HEK293T (cell line): ENCODE measurements around the gene ITGA1.

Experiments
- ARNT ChIP-seq: fragments of 450-650 bp; IDR thresholded peaks from 2 replicates; pipeline ENCODE4 v1.6.1; 2017; ENCODE audit warnings: mild to moderate bottlenecking
- BHLHE40 ChIP-seq: fragments of 450-650 bp; IDR thresholded peaks from 2 replicates; pipeline ENCODE4 v1.6.1; 2016; ENCODE audit warnings: mild to moderate bottlenecking, moderate library complexity, borderline replicate concordance
- CTBP1 ChIP-seq: fragments of 450-650 bp; IDR thresholded peaks from 2 replicates; pipeline ENCODE4 v1.6.1; 2016; ENCODE audit warnings: borderline replicate concordance
- ELF4 ChIP-seq: fragments of 450-650 bp; IDR thresholded peaks from 2 replicates; pipeline ENCODE4 v1.6.1; 2017; ENCODE audit warnings: antibody characterized with exemption
- FOXA1 ChIP-seq: fragments of 450-650 bp; IDR thresholded peaks from 2 replicates; pipeline ENCODE4 v1.6.1; 2016; ENCODE audit warnings: mild to moderate bottlenecking
- FOXK2 ChIP-seq: fragments of 450-650 bp; IDR thresholded peaks from 2 replicates; pipeline ENCODE4 v1.6.1; 2016; ENCODE audit warnings: mild to moderate bottlenecking
- FOXM1 ChIP-seq: fragments of 450-650 bp; IDR thresholded peaks from 2 replicates; pipeline ENCODE4 v1.6.1; 2017; ENCODE audit warnings: mild to moderate bottlenecking, borderline replicate concordance
- NFRKB ChIP-seq: fragments of 450-650 bp; IDR thresholded peaks from 2 replicates; pipeline ENCODE4 v1.6.1; 2016; ENCODE audit warnings: mild to moderate bottlenecking, moderate library complexity
- SP1 ChIP-seq: fragments of 450-650 bp; IDR thresholded peaks from 2 replicates; pipeline ENCODE4 v1.6.1; 2017
- SUZ12 ChIP-seq: fragments of 450-650 bp; IDR thresholded peaks from 2 replicates; pipeline ENCODE4 v1.6.1; 2016; ENCODE audit warnings: mild to moderate bottlenecking
- TARDBP ChIP-seq: fragments of 450-650 bp; IDR thresholded peaks from 2 replicates; pipeline ENCODE4 v1.6.1; 2016

- no peak for TF ChIP-seq FOXA1
- TF ChIP-seq CTBP1 = no peak
- no peak for TF ChIP-seq ARNT
- TF ChIP-seq TARDBP = no peak
- no peak for TF ChIP-seq NFRKB
- no peak for TF ChIP-seq SP1
- no peak for TF ChIP-seq SUZ12
- no peak for TF ChIP-seq BHLHE40
- no peak for TF ChIP-seq FOXM1
- TF ChIP-seq ELF4 = no peak
- TF ChIP-seq FOXK2 = no peak
Observed at GRCh38 chr5:52796031-52796430, 8.3 kb downstream of the ITGA1 start.
